GDM1 (cell line): Measurements from ENCODE around the gene EFCAB9.
"Not testable (repeated sequence)": the region's sequence is repeated elsewhere in the genome, so short reads cannot be mapped to it uniquely, and the experiment has no call there.

Experiments
- DNase-seq: peaks from one replicate; lab custom pipeline; 2025; lab: John Stamatoyannopoulos, UW

Gene EFCAB9

DNA sequence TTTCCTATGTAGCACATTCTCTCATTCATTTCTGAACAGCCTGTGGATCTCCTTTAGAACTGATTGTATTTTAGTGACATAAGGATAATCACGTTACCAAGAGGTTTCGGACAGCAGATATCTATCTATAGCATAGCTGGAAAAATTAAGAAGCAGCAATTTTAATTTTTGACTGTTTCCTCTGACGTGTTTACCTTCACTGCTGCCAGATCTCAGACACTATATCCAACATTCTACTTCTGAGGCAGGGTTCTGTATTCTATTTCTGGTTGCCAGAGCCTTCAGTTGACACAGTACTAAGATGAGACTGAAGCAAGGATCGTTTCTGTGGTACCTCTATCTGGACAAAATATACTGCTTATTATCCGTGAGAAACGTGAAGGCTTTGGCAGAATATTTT lies at the start of gene EFCAB9:
EFCAB9 (plus strand) TSS at position 301 of the 400 bp plus-strand sequence; CDS start at position 302, 1 bp downstream.
- no peak for DNase-seq

DNA sequence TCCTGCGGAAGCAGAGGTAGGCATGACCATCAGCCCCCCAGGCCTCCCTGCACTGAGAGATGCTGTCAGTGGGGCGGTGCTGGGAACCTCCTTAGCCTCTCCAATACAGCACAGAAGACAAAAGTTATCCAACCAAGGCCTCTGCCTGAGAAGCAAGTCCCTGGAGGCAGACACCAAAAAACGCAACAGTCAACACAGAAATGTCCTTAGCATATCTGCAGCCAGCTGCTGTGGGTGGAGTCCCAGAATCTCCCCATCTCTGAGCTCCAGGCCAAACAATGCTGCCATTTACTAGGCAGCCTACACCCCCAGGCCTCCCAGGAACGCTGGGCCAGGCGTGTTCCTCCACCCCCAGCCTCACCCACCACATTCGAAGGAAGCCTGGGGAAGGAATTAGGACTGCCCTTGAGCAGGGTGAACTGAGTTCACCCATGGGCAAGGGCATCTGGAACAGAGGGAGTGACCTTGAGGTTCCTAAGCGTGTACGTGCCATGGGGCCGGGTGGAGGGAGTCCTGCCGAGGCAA lies 49.6 kb upstream of the EFCAB9 start:
- DNase-seq = no peak

DNA sequence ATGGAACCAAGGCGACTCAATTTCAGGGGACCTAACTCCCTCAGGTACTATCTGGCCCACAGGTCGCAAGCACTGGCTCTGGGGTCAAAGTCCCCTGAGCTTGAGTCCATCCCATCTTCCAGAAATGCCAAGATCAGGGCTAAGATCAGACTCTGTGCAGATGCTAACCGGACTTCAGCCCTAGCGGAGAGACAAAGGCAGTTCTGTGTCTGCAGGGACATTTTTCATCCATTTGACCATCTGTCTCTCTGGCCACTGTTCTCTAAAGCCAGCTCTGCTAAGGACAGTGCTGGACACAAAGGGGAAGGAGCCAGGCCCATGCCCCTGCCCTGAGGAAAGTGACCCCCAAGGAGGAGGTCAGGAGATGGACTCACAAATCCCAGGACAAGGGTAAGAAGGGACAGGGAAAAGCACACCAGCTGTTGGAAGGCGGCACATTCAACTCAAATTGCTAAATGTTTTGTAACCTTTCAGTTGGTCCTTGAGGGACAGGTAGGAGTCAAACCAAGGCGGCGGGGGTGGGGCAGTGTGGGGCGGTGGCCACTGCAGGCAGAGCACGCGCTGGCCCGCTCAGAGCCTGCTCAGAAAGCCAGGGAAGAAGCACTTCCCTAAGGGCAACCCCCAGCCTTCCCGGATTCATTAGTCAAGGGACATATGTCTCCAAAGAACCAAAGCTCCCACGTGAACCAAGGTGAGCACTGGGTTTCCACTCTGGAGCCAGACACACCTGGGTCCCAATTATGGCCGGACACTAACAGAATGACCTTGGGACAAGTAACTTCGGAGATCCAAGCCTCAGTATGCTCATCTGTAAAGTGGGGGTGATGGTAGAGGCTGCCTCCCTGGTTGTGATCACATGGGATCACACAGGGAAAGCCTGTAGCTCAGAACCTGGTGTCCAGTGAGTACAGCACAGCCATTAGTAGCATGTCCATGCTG lies 48.8 kb upstream of the EFCAB9 start:
- no peak for DNase-seq

DNA sequence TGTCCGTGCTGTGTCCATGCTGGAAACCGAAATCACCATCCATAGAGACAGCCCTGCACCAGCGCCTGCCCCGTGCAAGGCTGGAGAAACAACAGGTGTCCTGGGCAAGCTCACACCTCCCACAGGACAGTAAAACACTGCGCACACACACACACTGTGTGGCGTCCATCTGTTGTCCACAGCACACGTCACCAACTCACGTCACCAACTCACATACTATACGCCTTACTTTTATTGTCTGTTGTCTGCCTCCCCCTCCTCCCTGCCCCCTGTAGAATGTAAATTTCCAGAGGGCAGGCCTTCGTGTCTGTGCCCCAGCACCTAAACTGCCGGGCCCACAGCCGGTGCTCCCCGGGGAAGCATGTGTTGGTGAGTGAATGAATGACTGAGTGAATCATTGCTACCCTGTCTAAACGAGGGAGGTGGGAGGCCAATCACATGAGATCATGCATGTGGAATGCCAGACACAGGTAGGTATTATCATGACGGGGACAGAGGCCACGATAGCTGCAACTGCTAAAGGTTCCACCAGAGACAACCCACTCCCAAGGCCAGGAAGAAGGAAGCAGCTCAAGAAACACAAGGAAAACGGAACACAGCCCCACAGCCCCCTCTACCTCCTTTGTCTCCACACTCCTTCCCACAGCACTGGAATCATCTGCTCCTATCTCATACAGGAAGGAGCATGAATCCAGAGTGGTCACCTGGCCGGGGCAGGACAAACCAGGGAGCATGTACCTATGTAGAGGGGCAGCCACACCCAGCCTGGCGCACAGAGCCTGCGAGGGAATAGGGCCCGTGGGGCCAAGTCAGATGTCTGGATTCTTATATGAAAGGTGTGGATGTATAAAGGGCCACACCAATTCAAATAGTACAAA lies 47.9 kb upstream of the EFCAB9 start:
- DNase-seq = no peak

DNA sequence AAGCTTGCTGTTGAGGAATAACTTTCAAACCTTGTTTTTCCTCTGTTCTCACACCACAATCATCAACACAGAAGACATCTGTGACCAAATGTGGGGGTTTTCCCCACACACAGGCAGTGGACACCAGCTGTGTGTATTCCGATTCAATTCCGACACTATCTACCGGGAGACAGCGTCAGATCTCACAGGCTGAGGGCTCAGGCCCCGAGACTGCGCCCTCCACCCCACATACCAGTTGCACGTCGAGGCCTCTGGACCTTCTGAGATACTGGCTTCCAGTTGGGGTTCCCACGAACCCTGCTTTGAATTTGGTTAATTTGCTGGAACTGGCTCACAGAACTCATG lies 47.3 kb upstream of the EFCAB9 start:
- no peak for DNase-seq

DNA sequence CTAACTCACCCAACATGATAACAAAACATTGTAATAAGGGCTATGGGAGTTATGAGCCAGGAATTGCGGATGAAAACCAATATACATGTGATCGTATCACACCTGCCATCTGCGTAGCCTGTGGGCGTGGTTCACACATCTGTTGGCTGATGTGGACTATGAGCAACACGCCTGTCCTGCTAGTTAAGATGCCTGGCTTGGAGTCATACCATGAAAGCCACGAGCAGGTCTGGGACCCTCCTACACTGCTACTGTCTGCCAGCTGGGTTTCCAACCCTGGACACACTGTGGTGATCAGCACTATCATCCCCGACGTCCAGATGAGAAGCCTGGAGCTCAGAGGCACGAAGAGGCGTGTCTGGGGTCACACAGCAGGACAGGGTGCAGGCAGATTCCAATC lies 46.1 kb upstream of the EFCAB9 start:
- DNase-seq = no peak

DNA sequence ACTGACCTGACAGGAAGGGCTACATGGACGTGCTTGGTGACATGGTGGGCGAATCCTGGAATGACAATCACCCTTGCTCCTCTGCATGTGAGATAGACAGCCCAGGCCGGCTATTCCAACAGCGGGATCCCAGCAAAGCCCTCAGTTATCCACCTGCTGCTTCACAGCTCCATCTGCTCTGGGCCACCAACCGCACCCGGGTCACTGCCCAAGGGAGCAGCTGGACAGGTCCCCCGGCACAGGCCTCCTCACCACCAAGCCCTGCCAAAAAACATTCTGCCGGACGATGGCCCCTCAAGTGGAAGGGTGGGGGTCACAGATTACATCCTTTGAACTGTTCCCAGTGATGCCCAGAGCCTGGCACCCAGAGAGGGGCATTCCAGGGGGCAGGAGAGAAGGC lies 45.6 kb upstream of the EFCAB9 start:
- DNase-seq = no peak

DNA sequence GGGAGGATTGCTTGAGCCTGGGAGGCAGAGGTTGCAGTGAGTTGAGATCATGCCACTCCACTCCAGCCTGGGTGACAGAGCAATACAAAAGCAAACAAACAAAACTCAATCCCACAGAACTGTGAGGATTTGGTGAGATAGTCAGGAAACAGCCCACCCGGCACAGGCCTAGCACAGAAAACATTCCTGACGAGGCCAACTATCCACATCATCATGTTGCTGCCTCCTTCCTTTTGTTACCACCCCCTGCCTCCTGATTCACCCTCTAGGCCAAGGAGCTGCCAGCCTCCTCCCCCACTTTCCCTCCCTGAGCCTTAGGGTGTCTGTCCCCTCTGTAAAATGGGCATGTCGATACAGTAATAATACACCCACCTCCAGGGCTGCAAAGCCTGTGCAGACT lies 44.9 kb upstream of the EFCAB9 start:
- no peak for DNase-seq

DNA sequence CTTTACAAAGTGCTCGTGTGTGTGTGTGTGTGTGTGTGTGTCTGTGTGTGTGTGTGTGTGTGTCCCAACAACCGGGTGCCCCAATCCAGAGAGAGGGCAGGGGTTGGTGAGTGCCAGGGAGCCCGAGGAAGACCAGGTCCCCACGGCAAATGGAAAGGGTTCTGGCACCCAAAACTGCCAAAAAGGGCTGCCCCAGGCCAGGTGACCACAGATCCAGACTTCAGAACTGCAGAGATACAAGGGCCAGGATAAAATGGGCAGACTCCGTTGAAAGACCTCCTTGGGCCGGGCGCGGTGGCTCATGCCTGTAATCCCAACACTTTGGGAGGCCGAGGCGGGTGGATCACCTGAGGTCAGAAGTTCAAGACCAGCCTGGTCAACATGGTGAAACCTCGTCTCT lies 44.5 kb upstream of the EFCAB9 start:
- not testable (repeated sequence) for DNase-seq

DNA sequence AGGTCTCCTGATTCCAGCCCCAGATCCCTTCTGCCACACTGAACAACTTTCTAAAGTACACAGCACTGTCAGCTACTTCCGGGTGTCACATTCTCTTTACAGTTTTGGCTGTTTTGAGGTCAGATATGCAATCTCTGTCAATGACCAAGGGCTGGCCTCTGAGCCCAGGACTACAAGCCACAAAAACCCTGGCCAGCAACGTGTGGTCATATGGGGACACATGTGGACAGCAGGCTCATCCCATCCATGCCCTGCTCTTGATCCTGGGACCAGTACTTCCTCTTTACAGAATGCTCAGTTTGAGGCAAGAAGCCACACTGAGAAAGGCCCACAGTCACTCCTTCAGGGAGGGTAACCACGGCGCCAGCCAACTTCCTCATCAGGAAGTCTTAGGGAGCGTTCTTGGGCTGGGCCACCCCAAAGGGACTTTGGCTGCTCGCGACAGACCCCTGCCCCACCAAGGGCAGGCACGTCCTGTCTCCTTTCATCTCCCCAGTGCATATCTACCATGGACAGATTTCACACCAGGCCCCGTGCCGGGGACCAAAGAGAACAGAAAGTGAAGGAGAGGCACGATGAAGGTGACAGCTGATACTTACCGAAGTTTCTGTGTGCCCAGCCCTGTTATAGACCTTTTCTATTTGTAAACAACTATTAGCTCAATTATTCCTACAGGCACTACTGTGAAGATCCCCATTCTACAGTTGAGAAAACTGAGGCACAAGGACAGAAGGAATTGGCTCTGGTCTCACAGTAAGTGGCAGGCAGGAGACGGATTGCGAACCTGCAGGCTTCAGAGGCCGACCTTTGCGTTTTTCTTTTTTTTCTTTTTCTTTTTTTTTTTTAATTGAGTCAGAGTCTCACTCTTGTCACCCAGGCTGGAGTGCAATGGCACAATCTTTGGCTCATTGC lies 43.2 kb upstream of the EFCAB9 start:
- DNase-seq = peak; percentile 80

DNA sequence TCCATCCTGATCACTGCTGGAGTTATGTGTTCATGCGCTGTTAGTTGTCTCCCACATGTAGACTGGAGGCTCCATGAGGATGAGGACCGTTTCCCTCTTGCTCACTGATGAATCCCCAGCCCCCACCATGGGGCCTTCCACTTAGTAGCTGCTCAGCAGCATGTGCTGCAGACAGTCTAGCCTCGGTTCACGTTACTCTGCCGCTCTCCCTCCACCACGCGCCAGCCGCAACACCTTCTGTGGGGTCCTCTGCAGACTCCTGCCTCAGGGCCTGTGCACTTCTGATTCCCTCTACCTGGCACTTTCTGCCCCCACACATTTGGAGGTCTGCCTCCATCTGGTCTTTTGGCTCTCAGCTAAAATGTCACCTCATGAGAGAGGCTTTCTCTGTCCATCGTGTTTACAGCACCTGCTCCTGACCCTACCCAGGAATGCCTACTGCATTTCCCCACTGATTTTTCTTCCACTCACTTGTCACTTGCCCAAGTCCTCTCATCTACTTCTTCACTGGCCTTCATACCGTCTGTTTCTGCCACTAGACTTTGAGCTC lies 42.2 kb upstream of the EFCAB9 start:
- DNase-seq = no peak

DNA sequence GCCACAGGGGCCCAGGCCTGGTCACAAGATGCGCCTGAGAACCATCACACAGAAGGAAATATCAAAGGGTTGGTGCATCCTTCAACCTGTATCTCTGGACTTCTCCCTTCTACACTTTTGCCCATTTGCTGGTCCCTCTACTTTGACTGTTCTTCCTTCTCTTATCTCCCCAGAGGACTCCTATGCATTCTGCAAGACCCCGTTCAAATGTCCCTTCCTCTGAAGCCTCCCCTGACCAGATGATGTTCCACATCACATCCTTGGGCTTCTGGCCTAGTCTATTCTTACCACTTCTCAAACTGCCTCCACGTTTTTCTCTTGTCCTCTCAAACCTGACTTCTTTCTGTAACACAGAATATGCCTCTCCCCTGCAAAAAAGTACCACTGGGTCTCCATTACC lies 40.3 kb upstream of the EFCAB9 start:
- no peak for DNase-seq

DNA sequence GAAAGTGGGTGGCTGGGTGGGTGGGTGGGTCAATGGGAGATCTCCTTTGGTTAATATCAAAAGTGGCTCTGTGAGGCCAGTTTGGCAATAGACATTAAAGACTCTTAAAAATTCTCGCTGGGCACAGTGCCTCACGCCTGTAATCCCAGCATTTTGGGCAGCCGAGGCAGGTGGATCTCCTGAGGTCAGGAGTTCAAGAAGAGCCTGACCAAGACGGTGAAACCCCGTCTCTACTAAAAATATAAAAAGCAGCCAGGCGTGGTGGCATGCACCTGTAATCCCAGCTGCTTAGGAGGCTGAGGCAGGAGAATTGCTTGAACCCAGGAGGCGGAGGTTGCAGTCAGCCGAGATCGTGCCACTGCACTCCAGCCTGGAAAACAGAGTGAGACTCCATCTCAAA lies 38.9 kb upstream of the EFCAB9 start:
- not testable (repeated sequence) for DNase-seq

DNA sequence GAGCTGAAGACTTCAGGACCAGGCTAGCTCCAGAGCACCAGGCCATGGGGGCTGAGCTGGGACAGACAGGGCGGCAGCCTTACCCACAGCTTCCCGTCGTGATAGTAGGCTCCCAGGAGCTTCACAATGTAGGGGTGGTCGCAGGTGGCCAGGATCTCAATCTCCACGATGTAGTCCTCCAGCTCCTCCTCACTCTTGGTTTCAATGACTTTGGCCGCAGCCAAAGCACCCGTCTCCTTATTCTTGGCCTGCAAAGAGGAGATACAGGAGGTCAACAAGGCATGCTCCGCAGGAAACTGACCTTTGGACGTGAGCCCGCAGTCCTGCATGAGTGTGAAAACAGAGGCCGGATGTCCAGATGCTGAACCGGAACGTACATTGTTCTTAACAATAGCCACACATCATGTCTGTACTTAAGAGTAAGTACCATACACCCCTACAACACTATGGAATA lies 37.4 kb upstream of the EFCAB9 start:
- no peak for DNase-seq

DNA sequence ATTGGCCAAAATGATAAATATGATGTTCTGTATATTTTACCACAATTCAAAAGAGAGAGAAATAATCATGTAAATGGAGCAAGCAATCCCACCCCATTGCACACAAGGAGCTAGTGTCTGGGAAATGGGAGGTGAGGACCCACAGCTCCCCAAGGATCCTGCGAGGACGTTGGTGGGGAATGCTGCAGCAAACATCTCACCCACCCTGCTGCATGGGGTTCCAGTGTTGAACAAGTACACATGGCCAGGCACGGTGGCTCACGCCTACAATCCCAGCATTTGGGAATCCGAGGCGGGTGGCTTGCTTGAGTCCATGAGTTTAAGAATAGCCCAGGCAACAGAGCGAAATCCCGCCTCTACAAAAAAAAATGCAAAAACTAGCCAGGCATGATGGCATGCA lies 35.0 kb upstream of the EFCAB9 start:
- DNase-seq = no peak

DNA sequence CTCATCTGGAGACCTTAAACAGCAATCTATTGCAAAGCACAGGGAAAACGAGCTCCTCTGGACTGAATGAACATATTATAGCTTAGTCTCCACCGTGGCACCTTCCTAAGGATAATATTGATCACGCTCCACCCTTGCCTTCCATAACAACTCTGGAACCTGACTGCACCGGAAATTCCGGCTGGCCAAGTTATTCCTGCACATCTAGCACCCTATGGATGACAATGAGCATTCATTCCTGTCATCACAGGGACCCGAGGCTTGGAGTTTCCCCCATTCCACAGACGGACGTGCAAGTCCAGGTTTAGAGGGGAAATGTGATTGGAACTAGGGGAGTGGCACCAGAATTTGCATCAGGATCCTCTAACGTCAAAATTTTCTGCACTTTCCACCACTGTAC lies 33.5 kb upstream of the EFCAB9 start:
- no peak for DNase-seq

DNA sequence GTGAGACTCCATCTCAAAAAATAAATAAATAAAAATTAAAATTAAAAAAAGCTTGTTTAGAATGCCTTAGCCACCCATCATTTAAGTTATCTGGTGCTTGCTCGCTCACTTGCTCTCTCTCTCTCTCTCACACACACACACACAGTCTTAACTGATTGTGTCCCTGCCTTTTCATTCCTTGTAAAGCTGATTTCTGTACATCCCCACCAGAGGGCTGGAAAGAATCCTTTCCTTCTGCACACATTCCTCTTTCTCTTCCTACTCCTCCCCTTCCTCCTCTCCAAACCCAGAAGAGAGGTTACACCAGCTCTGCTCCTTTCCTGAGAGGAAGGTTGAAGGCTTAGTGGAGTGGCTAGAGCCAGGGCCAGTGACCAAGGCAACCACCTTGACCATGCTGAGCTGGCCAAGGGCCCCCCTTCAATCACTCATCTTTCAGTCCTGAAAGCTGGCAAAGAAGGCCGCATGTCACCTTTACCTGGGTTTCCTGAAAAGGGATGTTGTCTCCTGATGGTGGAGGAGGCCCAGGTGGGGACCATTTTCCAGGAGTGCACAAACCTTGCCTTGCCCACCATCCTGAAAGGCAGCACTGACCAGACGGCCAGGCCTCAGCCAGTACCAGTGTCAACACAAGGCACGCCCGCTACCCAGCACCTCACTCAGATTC lies 31.5 kb upstream of the EFCAB9 start:
- DNase-seq = no peak

DNA sequence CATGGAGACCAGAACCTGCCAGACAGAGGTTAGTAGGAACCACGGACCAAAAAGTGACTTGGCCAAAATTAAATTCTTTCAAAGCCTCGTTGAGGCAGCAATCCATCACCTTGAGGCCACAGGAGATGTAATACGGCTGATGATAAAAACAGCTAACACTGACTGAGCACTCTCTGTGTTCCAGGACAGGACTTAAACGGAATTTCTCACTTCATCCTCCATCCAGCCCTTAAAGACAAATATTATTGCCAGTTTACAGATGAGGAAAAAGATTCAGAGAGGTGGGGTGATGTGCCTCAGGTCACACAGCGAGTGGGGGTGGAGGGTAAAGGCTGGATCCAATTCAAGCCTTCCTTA lies 31.0 kb upstream of the EFCAB9 start:
- DNase-seq = no peak

DNA sequence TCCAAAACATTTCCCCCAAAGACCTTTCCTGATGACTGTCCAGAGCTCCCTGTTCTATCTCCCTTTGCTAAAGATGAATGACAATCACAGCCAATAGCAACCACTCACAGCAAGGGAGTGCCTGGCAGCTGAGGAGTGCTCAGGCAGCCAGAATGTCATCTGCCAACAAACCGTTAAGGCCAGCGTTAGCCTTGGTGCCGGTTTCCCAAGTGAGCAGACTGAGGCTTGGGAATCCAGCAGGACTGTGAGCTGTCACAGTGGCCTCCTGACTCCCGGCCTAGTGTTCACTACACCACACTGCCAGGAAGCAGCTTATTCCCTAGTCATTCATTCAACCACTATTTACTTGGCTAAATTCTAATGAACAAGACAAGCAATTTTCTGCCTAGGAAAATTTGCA lies 30.6 kb upstream of the EFCAB9 start:
- DNase-seq = no peak

DNA sequence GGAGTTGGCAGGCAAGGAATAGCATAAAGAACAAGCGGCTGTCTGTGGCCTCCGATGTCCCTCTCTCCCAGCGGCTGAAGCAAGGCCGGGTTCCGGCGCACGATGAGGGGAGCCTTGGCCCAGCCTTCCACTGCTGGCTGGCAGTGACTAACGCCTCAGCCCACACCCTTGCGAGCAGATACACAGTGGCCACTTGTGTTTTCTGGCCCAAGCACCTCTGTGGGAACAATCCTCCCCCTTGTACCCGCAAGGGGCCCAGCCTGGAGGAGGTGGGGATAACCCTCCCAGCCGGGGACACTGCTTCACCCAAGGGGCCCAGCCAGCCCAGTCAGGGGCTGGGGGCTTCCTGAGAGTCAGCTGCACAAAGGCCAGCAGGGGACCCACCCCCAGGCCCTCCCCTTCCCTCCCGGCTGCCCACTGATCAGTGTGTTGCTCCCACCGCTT lies 29.2 kb upstream of the EFCAB9 start:
- no peak for DNase-seq

DNA sequence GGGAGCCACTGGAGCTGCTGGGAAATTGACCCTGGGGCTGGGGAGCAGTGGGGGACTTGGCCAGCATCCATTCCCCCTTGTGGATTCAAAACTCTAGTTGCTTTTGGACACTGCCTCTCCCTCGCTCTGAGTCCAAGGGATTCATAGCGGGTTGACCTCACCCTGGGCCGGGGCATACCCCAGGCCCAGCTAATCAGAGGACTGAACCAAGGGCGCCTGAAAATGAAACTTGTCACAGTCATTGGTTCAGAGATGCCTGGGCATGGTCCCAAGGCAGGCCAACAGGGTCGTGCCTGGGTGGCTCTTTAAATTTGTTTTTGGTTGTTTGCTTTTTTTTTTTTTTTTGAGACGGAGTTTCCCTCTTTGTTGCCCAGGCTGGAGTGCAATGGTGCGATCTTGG lies 28.5 kb upstream of the EFCAB9 start:
- DNase-seq = no peak
